GM21528 (cell line): ENCODE results near the gene CACHD1.

Experiments
- ATAC-seq: cut with Tn5 transposase; IDR thresholded peaks from one replicate; pipeline ENCODE4 v1.9.1; 2021; ENCODE audit warnings: mild to moderate bottlenecking, moderate library complexity; ENCODE audit not compliant: unreplicated experiment, low FRiP score

Gene CACHD1

DNA sequence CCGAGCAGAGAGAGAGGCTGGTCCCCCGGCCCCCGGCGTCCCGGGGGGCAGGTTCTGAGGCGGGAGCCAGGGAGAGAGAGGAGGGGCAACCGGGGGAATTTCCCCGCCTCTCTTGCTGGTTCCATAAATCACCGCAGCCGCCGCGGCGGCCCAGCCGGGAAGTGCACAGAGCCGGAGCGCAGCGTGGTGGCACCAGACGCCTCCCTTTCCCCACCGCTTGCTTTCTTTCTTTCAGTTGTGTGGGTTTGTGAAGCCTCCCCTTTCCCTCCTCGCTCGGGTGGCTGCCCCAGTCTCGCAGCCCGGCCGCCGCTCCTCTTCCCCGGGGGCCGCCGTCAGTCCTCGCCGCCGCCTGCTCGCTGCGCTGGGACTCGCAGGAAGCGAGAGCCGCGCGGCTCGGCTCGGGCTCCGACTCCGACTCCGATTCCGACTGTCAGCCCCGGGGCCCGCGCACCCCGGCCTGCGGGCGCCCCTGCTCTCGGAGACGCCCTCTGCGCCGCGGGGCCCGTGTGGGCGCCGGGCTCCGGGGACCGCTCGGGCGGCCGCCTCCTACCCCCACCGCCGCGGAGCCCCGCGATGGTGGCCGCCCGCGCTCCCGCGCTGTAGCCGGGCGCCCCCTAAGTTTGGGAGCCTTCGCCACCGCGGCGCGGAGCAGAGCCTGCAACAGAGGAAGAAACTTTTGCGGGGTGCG, at the start of gene CACHD1:
TSS of gene CACHD1 (plus strand) at position 153 of the 688 bp plus-strand sequence. CDS start 616 bp downstream, outside the sequence.
- peak; percentile 89 for ATAC-seq

GRCh38 chr1:64421377-64421776, 48.6 kb upstream of the CACHD1 start:
- no peak for ATAC-seq

- no peak for ATAC-seq
These were observed 46.4 kb upstream of the CACHD1 start for GRCh38 chr1:64423526-64423925.

GRCh38 chr1:64424412-64424811, 45.5 kb upstream of the CACHD1 start:
- ATAC-seq = no peak

DNA sequence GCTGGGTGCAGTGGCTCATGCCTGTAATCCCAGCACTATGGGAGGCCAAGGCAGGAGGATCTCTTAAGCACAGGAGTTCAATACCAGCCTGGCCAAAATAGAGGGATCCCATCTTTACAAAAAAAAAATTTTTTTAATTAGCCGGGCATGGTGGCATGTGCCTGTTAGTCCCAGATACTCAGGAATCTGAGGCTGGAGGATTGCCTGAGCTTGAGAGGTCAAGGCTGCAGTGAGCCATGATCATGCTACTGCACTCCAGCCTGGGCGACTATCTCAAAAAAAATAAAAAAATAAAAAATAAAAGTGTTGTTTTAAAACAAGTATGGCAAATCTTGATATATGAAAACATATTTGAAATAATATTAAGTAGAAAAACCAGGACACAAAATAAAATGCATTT, 44.4 kb upstream of the CACHD1 start:
- ATAC-seq = no peak

DNA sequence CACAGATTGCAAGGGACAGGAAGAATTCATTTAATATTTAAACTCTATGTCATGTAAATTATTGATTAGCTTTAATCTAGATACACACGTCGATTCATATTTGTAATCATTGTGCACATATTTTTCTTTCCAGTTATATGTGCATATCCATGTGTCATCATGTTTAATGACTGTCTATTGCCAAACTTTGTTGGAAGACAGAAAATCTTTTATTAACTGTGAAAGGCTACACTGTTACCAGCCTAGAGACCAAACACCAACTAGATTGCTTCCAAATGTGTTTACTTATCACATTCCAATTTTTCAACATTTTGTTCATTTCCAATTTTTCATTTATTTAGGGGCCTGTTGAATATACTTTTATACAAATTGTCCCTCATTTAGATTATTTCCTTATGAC, 43.2 kb upstream of the CACHD1 start:
- no peak for ATAC-seq

GRCh38 chr1:64427879-64428278, 42.0 kb upstream of the CACHD1 start:
- no peak for ATAC-seq

GRCh38 chr1:64433308-64433707, 36.6 kb upstream of the CACHD1 start:
- ATAC-seq = no peak

- ATAC-seq = no peak
These were observed 36.2 kb upstream of the CACHD1 start for GRCh38 chr1:64433747-64434146.

GRCh38 chr1:64435000-64435399, 34.9 kb upstream of the CACHD1 start:
- ATAC-seq = no peak

- no peak for ATAC-seq
These were observed 32.5 kb upstream of the CACHD1 start for GRCh38 chr1:64437453-64437852.

GRCh38 chr1:64440183-64440826, 29.6 kb upstream of the CACHD1 start:
- ATAC-seq = no peak

DNA sequence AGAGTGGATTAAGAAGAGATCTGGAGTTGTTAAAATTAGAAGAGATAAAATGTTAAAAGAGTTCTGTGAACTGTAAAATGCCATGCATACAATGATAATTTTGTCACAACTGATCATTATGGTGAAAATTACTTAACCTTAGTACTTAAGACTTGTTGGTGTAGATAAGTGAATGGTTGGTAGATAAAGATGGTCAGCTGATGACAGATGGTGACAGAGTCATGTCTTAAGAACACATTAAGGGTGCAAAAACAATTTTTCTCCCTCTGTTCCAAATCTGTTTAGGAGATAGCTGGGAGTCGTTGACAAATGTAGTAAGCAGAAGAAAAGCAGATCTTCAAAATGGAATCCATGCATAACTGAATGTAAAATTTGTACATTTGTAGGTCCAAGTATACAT, 18.5 kb upstream of the CACHD1 start:
- ATAC-seq = no peak

DNA sequence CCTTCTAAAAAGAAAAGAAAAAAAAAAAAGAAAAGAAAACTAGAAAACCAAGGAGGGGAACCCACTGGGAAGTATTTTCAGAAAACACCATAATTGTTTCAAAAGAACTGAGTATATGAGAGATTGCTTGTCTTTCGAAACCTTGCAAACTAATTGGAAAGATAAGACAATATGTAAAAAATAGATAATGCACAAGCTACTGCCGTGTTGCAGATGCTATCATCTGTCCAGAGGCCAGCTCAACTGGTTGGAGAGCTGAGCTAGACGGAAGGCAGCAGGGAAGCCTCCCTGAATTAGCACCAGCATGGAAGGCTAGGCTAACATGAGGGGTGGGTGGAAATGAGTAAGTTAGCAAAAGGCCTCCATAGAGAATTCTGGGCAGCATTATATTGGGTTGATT, 16.2 kb upstream of the CACHD1 start:
- ATAC-seq = no peak

DNA sequence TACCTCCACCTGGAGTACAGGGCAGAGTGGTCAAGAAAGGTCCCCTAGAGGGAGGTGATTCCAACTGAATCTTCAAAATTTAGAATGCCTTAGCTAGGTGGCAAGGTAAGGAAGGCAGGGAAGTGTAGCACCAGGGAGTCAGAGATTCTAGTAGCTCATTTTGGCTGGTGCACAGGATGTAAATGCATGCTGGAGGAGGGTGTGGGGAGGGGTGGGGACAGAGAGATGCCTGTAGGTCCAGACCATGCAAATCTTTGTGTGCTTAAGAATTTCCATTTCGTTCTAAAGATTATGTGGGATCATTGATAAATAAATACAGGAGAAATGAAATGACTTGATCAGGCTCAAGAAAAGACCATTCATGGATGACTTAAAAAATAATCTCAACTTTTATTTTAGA, 11.0 kb upstream of the CACHD1 start:
- no peak for ATAC-seq

DNA sequence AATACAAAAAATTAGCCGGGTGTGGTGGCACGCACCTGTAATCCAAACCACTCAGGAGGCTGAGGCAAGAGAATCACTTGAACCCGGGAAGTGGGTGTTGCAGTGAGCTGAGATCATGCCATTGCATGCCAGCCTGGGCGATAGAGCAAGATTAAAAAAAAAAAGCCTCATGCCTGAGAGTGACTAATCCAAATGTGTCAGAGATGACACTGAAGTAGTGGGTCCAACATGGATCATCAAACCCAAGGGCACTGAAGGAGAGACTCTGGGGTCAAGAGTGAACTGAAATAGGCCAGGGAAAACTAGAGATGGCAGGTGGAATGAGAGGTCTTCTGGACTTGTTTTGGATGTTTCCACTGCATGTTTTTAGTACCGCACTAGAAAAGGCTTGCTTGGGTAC, 10.2 kb upstream of the CACHD1 start:
- ATAC-seq = no peak

- no peak for ATAC-seq
These were observed 3.9 kb upstream of the CACHD1 start for GRCh38 chr1:64466033-64466432.

- ATAC-seq = peak; percentile 9
These were observed 583 bp upstream of the CACHD1 start for GRCh38 chr1:64469116-64469976.

DNA sequence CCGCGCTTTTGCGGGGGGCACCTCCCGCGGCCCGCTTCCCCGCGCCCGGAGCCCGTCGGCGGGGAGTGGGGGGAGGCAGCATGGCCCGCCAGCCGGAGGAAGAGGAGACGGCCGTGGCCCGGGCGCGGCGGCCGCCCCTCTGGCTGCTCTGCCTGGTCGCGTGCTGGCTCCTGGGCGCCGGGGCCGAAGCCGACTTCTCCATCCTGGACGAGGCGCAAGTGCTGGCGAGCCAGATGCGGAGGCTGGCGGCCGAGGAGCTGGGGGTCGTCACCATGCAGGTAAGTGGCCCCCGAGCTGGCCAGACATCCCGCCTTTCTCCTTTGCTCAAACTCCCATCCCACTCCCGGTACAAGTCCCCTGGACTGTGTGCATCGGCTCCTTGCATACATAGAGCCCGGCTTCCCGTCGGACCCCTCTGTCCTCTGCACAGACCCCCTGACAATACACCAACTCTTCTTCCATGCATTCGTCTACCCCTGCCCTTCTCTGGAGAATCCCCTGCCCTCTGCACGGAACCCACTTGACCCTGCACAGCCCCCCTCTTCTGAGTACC, 812 bp downstream of the CACHD1 start:
- ATAC-seq = peak; percentile 21

DNA sequence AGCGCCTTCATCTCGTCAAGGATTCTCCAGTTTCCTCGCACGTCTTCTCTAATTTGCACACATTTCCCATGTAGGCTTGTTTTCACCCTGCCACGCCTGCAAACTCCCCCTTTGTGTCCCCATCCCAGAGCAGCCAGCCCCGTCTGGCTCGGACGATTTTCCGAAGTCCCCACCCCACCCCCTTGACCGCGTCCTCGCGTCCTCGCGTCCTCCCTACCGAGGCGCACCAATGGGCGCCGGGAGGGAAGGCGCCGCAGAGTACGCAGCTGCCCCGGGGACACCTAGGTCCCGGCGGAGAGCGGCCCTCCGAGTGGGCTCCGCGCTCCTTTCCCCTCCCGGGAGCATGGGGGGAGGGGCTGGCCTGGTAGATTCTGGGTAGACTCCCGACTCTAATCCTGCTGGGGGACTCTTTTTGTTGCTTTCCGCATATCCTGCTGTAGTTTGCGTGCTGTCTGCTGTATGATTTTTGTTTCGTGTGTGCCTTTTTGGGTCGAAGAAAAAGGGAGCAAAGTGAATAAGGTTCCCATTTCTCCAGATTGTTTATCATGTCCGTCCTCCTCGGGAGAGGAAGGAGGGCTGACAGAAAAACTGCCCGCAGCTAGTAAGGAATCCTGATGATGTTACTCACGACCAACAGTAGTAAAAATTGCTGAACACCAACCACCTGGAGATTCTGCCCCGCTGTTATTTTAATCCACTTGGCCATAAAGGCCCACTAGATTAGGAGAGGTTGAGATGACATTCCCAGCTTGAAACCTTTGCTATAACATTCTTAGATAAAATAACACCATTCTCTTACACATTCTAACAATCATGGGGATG, 1.5 kb downstream of the CACHD1 start:
- ATAC-seq = no peak
